Measurements from ENCODE around the gene NKAPL. TPM values are rescaled to one million over a fixed set of nuclear protein-coding genes. Genes with fewer than 3 reads are reported as not detected.
A peak's percentile ranks its signal among the peaks of the same experiment; 100 is the strongest.

Gene NKAPL
- total RNA-seq, 1 donor from 2014 or later = 1.4 TPM

DNA sequence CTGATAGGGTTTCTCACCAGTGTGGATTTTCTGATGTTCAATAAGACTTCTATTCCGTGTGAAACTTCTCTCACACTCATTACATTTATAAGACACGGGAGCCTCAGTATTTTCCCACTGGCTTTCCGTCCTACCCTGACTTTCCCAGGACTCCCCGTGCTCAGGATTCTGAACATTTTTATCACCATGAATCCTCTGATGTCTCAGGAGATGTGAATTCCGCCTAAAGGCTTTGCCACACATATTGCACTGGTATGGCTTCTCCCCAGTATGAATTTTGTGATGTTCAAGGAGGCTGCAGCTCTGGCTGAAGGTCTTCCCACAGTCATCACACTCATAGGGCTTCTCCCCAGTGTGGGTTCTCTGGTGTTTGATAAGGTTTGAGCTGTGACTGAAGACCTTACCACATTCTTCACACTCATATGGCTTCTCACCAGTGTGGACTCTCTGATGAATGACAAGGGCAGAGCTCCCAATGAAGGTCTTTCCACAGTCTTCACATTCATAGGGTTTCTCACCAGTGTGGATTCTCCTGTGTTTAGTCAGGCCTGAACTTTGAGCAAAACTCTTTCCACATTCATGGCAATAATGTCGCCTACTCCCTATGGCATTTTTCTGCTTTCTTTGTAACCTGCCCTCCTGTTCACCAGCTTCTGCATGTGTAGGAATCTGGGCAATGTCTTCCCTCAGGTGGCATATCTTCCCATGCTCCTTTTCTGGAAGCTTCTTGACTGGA is 13.7 kb upstream of the NKAPL start:
- DNase-seq (ENCODE audit: low spot score) = no peak

DNA sequence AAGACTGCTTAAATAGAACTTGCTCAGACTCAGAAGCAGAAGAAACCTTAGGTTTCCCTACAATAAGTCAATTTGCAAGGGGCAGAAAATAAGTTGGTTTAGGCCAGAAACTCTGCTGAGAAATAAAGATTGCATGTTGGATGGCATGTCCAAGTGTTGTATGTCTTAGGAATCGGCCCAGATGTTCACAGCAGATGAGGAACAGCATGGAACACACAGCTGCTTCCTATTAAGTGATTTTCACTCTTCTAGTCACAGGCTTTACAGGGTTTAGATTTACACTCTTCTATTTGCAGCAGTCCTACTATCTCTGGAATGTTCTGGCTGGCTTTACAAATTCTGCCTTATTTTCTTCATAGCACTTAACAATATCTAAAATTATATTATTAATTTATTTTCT is 10.2 kb upstream of the NKAPL start:
- no peak for DNase-seq (ENCODE audit: low spot score)

- no peak for DNase-seq (ENCODE audit: low spot score)
Measured at GRCh38 chr6:28250747-28251146, 8.3 kb upstream of the NKAPL start.

- no peak for DNase-seq (ENCODE audit: low spot score)
Measured at GRCh38 chr6:28251661-28252008, 7.5 kb upstream of the NKAPL start.

DNA sequence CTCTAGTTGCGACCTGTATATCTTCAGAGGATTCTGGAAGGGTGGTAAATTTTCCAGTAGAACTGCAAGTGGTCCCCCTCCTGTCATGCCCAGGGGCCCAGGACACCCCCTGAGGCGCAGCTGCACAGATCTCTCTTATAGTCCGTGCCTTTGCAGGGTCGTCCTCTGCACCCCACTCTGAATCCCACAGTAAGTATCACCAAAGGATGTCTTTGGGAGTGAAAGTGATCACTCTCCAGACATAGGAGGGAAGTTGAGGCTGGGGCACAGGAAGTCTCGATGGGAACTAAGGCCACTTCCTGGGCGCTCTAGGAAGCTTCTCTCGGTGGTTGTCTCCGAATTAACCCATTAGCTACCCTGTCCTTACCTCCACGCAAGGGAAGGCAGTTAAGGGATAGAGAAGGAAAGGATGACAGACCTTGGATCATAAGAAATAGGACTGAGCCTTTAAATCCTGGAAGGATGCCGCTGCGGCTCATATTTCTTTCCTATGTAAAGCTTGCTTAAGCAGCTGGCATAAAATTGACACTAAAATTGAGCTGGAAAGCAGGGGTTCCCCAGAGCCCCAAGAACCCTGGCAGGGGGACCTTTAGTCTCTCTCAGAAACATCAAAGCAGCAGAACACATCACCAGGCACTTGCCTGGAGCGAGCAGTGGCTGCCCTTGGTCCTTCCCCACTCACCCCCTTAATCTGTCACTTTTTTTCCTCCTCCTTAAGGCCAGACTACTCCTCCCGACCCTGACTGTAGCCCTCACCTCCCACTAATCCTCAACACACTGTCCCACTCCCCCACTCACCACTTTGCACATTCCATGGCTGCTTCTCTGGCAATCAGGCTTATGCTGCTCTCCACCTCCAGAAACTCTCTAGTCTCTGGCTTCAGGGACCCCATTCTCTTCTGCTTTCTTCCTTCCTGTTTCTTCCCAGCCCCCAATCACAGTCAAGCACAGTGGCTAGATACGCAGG is 6.8 kb upstream of the NKAPL start, which contains the start of gene ZKSCAN4:
ZKSCAN4 (minus strand) TSS at position 261 of the 967 bp plus-strand sequence. CDS start 289 bp downstream, outside the sequence.
- peak; percentile 64 for DNase-seq (ENCODE audit: low spot score)

DNA sequence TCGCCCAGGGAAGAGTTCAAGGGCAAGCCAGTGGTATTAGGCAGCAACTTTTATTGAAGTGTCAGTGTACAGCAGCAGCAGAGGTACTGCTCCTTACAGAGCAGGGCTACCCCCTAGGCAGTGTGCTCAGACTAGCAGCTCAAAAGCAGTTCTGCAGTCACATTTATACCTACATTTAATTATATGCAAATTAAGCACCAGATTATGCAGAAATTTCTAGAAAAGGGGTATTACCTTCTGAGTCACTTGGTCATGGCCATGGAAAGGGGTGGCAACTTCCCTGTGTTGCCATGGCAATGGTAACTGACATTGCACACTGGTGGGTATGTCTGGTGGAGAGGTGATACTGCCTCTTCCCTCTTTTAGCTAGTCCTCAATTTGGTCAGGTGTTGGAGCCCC is 5.0 kb upstream of the NKAPL start:
- DNase-seq (ENCODE audit: low spot score) = no peak

- no peak for DNase-seq (ENCODE audit: low spot score)
Measured at GRCh38 chr6:28257042-28257441, 2.1 kb upstream of the NKAPL start.

DNA sequence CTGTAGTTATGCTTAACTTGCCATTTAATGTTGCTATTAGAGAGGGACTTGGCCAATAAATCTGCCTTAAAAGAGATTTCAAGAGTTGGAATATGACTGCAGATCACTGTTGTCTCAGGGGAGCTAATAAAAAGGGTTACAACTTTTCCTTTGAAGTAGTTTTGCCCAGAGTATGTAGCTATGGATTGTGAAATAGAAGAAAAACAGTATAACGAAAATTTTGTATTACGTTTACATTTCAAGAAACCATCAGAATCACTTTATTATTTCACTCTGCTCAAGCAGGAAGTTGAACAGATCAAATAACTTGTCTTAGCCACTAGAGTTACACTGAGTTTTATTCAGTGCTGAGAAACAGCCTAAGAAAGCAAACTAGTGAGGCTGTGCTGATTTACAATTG is 4.8 kb downstream of the NKAPL start:
- no peak for DNase-seq (ENCODE audit: low spot score)

- no peak for DNase-seq (ENCODE audit: low spot score)
Measured at GRCh38 chr6:28264834-28265401, 5.8 kb downstream of the NKAPL start.

DNA sequence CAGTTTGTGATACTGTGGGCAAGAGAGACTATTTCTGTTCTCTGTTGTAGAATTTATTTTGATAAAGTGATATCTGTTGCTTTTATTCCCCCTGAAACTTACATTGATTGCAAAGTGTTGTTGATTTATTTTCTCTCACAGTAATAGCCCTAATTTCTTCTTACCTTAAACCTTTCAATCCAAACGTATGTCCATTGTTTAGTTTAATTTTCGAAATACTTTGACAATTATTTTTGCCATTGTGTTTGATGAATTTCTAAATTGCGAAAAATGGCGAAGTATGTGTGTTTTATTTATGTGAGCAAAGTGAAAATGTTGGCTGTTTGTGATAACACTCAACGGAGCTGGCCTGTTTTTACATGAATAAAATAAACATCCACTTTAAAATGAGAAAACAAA is 7.5 kb downstream of the NKAPL start:
- DNase-seq (ENCODE audit: low spot score) = no peak

GRCh38 chr6:28266962-28267694 is 8.0 kb downstream of the NKAPL start, which contains the start of gene ZSCAN26:
Gene ZSCAN26 (plus strand): TSS chr6:28267143. CDS start chr6:28271920, 4,777 bp downstream.
- DNase-seq (ENCODE audit: low spot score) = peak; percentile 82

DNA sequence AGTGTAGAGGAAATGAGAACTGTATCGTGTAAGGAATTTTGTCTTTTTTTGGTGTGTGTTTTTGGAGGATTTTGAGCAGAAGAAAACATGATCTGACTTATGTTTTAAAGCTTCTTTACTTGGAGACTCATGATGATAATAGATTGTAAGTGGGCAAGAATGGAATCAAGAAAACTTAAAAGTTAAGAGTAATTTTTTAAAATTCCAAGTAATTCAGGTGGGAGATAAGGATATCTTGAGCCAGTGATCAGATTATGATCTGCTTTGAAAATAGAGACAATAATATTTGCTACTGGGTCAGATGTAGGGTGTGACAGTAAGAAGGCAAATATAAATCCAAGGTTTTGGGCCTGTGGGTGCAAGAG is 8.6 kb downstream of the NKAPL start:
- no peak for DNase-seq (ENCODE audit: low spot score)

GRCh38 chr6:28269492-28269891 is 10.4 kb downstream of the NKAPL start:
- DNase-seq (ENCODE audit: low spot score) = no peak

DNA sequence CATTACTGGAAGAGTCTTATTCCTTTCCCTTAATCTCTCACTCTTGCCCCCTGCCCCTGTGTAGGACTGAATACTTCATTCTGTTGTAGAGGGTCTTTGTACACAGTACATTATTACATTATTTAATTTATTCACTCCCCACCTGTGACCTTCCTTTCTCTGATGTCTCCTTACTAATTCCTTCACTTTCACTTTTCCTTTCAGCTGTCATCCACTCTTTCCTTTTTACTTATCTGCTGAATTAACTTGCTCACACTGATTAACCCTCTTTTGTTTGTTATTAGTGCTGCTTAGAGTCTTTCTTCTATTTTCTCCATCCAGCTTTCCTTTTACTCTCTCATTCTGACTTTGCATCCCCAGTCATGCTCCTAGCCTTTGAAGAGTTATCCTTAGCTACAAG is 15.8 kb downstream of the NKAPL start:
- DNase-seq (ENCODE audit: low spot score) = no peak

- no peak for DNase-seq (ENCODE audit: low spot score)
Measured at GRCh38 chr6:28277746-28278145, 18.6 kb downstream of the NKAPL start.

- no peak for DNase-seq (ENCODE audit: low spot score)
Measured at GRCh38 chr6:28280595-28281287, 21.6 kb downstream of the NKAPL start.

- DNase-seq (ENCODE audit: low spot score) = peak; percentile 72
Measured at GRCh38 chr6:28281288-28282064, 22.4 kb downstream of the NKAPL start, which contains the start of gene PGBD1. Gene PGBD1 (plus strand): TSS chr6:28281572. CDS start chr6:28283814, 2,242 bp downstream.

- DNase-seq (ENCODE audit: low spot score) = no peak
Measured at GRCh38 chr6:28282926-28283325, 23.8 kb downstream of the NKAPL start.

- no peak for DNase-seq (ENCODE audit: low spot score)
Measured at GRCh38 chr6:28291573-28291972, 32.5 kb downstream of the NKAPL start.

- no peak for DNase-seq (ENCODE audit: low spot score)
Measured at GRCh38 chr6:28295326-28295725, 36.2 kb downstream of the NKAPL start.
